SU-DHL-6 (cell line): Measurements from ENCODE around the gene SLC35F2.

Experiments used
- H2AFZ ChIP-seq: fragments of 200-600 bp; sonication (generic); 2 replicates; pipeline ENCODE4 v1.6.1; 2014; ENCODE audit warnings: low read depth, mild to moderate bottlenecking, moderate library complexity, mixed read lengths, antibody characterized with exemption, low read length; ENCODE audit not compliant: severe bottlenecking
- H3F3A ChIP-seq: fragments of 200-600 bp; shearing (Covaris generic); 2 replicates; pipeline ENCODE4 v1.6.0; 2016; ENCODE audit warnings: antibody characterized with exemption, mild to moderate bottlenecking; ENCODE audit not compliant: insufficient read depth
- H3K27ac ChIP-seq: fragments of 200-600 bp; sonication (generic); 2 replicates; pipeline ENCODE4 v1.5.1; 2016; ENCODE audit warnings: low read depth, mild to moderate bottlenecking, low read length, moderate library complexity, mixed read lengths
- H3K27me3 ChIP-seq: fragments of 200-600 bp; sonication (generic), shearing (Covaris generic); 2 replicates; pipeline ENCODE4 v1.6.0; 2014; ENCODE audit warnings: mild to moderate bottlenecking, low read length
- H3K36me3 ChIP-seq: fragments of 200-600 bp; sonication (generic); 2 replicates; pipeline ENCODE4 v1.6.1; 2014; ENCODE audit warnings: mild to moderate bottlenecking, low read length, mixed read lengths
- H3K4me2 ChIP-seq: fragments of 300-600, 200-600 bp; shearing (Covaris generic), sonication (generic); 2 replicates; pipeline ENCODE4 v1.6.0; 2014; ENCODE audit warnings: low read length, low read depth, mild to moderate bottlenecking; ENCODE audit not compliant: poor library complexity, severe bottlenecking
- H3K4me3 ChIP-seq: fragments of 200-600 bp; sonication (generic); 2 replicates; pipeline ENCODE4 v1.5.1; 2014; ENCODE audit warnings: antibody characterized with exemption, low read length, mild to moderate bottlenecking, mixed read lengths; ENCODE audit not compliant: insufficient read depth, poor library complexity, severe bottlenecking
- H3K79me2 ChIP-seq: fragments of 200-600 bp; sonication (generic); 2 replicates; pipeline ENCODE4 v1.6.1; 2014; ENCODE audit warnings: mild to moderate bottlenecking, low read length, moderate library complexity; ENCODE audit not compliant: insufficient read depth
- H3K9ac ChIP-seq: fragments of 200-600 bp; sonication (generic); 2 replicates; pipeline ENCODE4 v1.7.0; 2014; ENCODE audit warnings: mild to moderate bottlenecking, low read length
- H3K9me2 ChIP-seq: fragments of 200-600 bp; sonication (generic); replicated peaks from 2 replicates; pipeline ENCODE4 v1.6.1; 2014; ENCODE audit warnings: low read length; ENCODE audit not compliant: insufficient read depth
- H3K9me3 ChIP-seq: fragments of 200-600 bp; sonication (generic); 2 replicates; pipeline ENCODE4 v1.6.1; 2014; ENCODE audit warnings: low read length, mixed read lengths; ENCODE audit not compliant: insufficient read depth
- H4K20me1 ChIP-seq: fragments of 200-600 bp; sonication (generic); 2 replicates; pipeline ENCODE4 v1.6.1; 2014; ENCODE audit warnings: low read depth, mild to moderate bottlenecking, antibody characterized with exemption, low read length, moderate library complexity, mixed read lengths
- EZH2phosphoT487 ChIP-seq: fragments of 200-600 bp; sonication (generic), shearing (Covaris generic); conservative IDR thresholded peaks from 2 replicates; pipeline ENCODE4 v1.6.1; 2018; ENCODE audit warnings: mild to moderate bottlenecking, antibody characterized with exemption, low read length, moderate library complexity, mixed read lengths
- TF ChIP-seq, protein P1 (sequence below): fragments of 200-600 bp; sonication (generic); IDR thresholded peaks from one replicate; pipeline ENCODE4 v1.5.1; 2017; ENCODE audit warnings: antibody characterized with exemption, mild to moderate bottlenecking, low read length, moderate library complexity; ENCODE audit not compliant: insufficient read depth, poor library complexity, severe bottlenecking

The SLC35F2 gene

DNA sequence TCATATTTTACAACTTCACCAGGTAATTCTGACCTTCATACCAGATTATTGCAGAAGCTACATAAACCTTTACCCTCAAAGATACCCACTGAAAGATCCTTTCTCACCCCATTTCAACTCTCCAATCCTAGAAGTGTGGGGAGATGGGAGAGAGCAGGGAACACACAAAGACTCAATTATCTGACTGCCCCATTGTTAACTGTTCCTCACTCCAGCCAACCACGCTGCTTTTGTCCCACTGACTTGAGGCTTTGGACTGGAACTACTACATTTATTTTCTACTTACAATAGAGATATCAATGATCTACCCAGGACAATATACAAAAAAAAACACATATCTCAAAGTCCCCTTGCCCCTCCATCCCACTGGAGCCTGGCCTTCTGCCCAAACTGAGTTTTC is 102.0 kb downstream of the SLC35F2 start:
- TF ChIP-seq, protein P1, sequence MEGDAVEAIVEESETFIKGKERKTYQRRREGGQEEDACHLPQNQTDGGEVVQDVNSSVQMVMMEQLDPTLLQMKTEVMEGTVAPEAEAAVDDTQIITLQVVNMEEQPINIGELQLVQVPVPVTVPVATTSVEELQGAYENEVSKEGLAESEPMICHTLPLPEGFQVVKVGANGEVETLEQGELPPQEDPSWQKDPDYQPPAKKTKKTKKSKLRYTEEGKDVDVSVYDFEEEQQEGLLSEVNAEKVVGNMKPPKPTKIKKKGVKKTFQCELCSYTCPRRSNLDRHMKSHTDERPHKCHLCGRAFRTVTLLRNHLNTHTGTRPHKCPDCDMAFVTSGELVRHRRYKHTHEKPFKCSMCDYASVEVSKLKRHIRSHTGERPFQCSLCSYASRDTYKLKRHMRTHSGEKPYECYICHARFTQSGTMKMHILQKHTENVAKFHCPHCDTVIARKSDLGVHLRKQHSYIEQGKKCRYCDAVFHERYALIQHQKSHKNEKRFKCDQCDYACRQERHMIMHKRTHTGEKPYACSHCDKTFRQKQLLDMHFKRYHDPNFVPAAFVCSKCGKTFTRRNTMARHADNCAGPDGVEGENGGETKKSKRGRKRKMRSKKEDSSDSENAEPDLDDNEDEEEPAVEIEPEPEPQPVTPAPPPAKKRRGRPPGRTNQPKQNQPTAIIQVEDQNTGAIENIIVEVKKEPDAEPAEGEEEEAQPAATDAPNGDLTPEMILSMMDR, result no peak
- no peak for TF ChIP-seq EZH2phosphoT487
- H3K79me2 ChIP-seq, result no peaks in the 10 kb centered on the region

DNA sequence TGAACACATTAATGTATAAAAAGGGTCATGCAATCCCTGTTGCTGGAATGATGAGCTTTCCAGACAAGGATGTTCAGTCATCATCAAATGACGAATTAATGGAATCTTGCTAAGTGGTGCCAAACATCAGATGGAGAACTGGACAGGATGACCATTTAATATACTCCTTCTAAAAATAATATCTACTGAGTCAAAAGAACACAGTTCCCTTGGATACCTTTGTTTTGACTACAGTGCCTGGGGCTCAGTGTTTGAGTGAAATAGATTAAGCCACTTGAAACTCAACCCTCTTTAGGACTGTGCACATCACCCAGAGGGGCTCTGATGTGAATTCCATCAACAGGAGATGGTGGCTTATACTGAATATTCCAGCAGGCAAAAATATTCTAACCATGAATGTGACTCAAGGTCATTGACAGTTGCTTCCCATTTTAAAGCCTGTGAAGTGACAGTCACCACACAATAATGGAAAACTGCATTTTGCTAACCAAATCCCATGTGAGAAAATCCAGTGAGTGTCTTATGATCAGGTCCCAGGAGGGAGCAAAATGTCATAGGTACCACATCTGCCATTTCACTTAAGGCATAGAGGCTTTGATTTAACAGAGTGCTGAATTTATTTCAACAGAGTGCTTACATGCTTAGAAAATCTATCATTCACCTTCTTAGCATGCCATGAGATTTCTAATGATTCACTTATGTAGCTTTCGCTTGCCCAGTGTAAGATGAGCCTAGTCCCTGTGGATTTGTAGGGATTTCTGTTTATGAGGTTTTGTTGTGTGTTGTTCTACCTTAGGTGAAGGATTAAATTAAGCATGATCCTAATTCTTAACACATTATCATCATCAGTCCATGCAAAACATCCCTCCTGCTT is 105.4 kb downstream of the SLC35F2 start:
- no peak overlapping the region for H3K4me3 ChIP-seq
- no peaks in the 10 kb centered on the region for H3K9me3 ChIP-seq
- no peaks in the 10 kb centered on the region for H3K36me3 ChIP-seq
- TF ChIP-seq, protein P1, result no peak
- TF ChIP-seq EZH2phosphoT487, result no peak
- H2AFZ ChIP-seq, result no peak overlapping the region
- no peaks in the 10 kb centered on the region for H3K79me2 ChIP-seq
- no peaks in the 10 kb centered on the region for H3K27me3 ChIP-seq
- no peak overlapping the region for H3K4me2 ChIP-seq
- H3K27ac ChIP-seq, result no peak overlapping the region
- H3K9me2 ChIP-seq, result no peaks in the 10 kb centered on the region
- no peak overlapping the region for H3K9ac ChIP-seq
- no peaks in the 10 kb centered on the region for H4K20me1 ChIP-seq
- no peaks in the 10 kb centered on the region for H3F3A ChIP-seq

More for the DNA sequence above, 102.0 kb downstream of the SLC35F2 start:
- H3F3A ChIP-seq, result no peaks in the 10 kb centered on the region
- H2AFZ ChIP-seq, result no peak overlapping the region
- H3K9me3 ChIP-seq, result no peaks in the 10 kb centered on the region
- H3K9me2 ChIP-seq, result no peaks in the 10 kb centered on the region
- no peaks in the 10 kb centered on the region for H4K20me1 ChIP-seq
- no peak overlapping the region for H3K27ac ChIP-seq
- no peaks in the 10 kb centered on the region for H3K27me3 ChIP-seq
- no peak overlapping the region for H3K4me2 ChIP-seq
- no peak overlapping the region for H3K4me3 ChIP-seq
- H3K9ac ChIP-seq, result no peak overlapping the region
- no peaks in the 10 kb centered on the region for H3K36me3 ChIP-seq

DNA sequence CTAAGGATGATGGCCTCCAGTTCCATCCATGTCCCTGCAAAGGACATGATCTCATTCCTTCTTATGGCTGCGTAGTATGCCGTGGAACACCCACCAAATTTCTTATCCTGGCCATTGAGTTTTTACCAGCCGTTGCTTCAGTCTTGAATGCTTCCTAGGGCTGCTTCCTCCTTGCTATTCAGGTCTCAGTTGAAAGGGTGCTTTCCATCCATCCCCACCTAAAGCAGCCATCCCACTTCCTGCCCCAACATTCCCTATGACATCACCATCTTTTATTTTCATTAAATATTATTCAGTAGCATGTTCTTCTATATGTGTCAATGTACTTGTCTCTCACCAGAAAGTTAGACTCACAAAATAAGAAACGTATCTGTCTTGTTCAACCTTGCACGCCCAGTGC is 106.1 kb downstream of the SLC35F2 start:
- no peaks in the 10 kb centered on the region for H3K9me2 ChIP-seq
- H3K79me2 ChIP-seq, result no peaks in the 10 kb centered on the region
- no peak overlapping the region for H3K9ac ChIP-seq
- no peaks in the 10 kb centered on the region for H3F3A ChIP-seq
- H3K36me3 ChIP-seq, result no peaks in the 10 kb centered on the region
- no peak for TF ChIP-seq EZH2phosphoT487
- TF ChIP-seq, protein P1, result no peak
- H3K27me3 ChIP-seq, result no peaks in the 10 kb centered on the region
- H3K27ac ChIP-seq, result no peak overlapping the region
- no peak overlapping the region for H3K4me2 ChIP-seq
- no peak overlapping the region for H3K4me3 ChIP-seq
- no peaks in the 10 kb centered on the region for H3K9me3 ChIP-seq
- H4K20me1 ChIP-seq, result no peaks in the 10 kb centered on the region
- H2AFZ ChIP-seq, result no peak overlapping the region
